DOHH2 (cell line): Measurements from ENCODE around the gene GIGYF2.

Source experiments
- H3F3A ChIP-seq: fragments of 200-600 bp; sonication (generic), shearing (Covaris generic); 2 replicates; pipeline ENCODE4 v1.6.0; 2016; ENCODE audit warnings: antibody characterized with exemption, mild to moderate bottlenecking; ENCODE audit not compliant: control insufficient read depth, insufficient read depth
- H3K27ac ChIP-seq: fragments of 200-600 bp; sonication (generic); 2 replicates; pipeline ENCODE4 v1.5.1; 2014; ENCODE audit warnings: low read depth, mild to moderate bottlenecking, low read length, moderate library complexity
- H3K27me3 ChIP-seq: fragments of 200-600 bp; sonication (generic); 2 replicates; pipeline ENCODE4 v1.6.1; 2014; ENCODE audit warnings: mild to moderate bottlenecking, low read length, mixed read lengths; ENCODE audit not compliant: control insufficient read depth
- H3K36me3 ChIP-seq: fragments of 200-600 bp; sonication (generic); 2 replicates; pipeline ENCODE4 v1.6.1; 2014; ENCODE audit warnings: mild to moderate bottlenecking, low read length, moderate library complexity, mixed read lengths; ENCODE audit not compliant: control insufficient read depth
- H3K4me1 ChIP-seq: fragments of 200-600 bp; sonication (generic); 2 replicates; pipeline ENCODE4 v1.6.1; 2014; ENCODE audit warnings: mild to moderate bottlenecking, low read length, mixed read lengths; ENCODE audit not compliant: control insufficient read depth
- H3K4me2 ChIP-seq: fragments of 200-600 bp; sonication (generic); 2 replicates; pipeline ENCODE4 v1.6.0; 2014; ENCODE audit warnings: mild to moderate bottlenecking, low read length, moderate library complexity
- H3K4me3 ChIP-seq: fragments of 200-600 bp; sonication (generic); 2 replicates; pipeline ENCODE4 v1.5.1; 2014; ENCODE audit warnings: mild to moderate bottlenecking, low read length, mixed read lengths
- H3K79me2 ChIP-seq: fragments of 200-600 bp; sonication (generic); 2 replicates; pipeline ENCODE4 v1.6.1; 2014; ENCODE audit warnings: mild to moderate bottlenecking, low read length, mixed read lengths; ENCODE audit not compliant: control insufficient read depth
- H3K9me2 ChIP-seq: fragments of 200-600 bp; sonication (generic); replicated peaks from 2 replicates; pipeline ENCODE4 v1.6.1; 2014; ENCODE audit warnings: mild to moderate bottlenecking, low read length, mixed read lengths; ENCODE audit not compliant: control insufficient read depth
- H3K9me3 ChIP-seq: fragments of 200-600 bp; sonication (generic); 2 replicates; pipeline ENCODE4 v1.6.1; 2014; ENCODE audit warnings: antibody characterized with exemption, low read length, mixed read lengths; ENCODE audit not compliant: control insufficient read depth, insufficient read depth
- H4K20me1 ChIP-seq: fragments of 200-600 bp; sonication (generic); 2 replicates; pipeline ENCODE4 v1.6.0; 2014; ENCODE audit warnings: low read depth, mild to moderate bottlenecking, antibody characterized with exemption, low read length, moderate library complexity; ENCODE audit not compliant: control insufficient read depth, insufficient read depth
- CTCF ChIP-seq: fragments of 200-600 bp; sonication (generic); IDR thresholded peaks from one replicate; pipeline ENCODE4 v1.5.1; 2014; ENCODE audit warnings: antibody characterized with exemption, mild to moderate bottlenecking, low read depth, low read length; ENCODE audit not compliant: poor library complexity, severe bottlenecking
- EZH2phosphoT487 ChIP-seq: fragments of 200-600 bp; sonication (generic); IDR thresholded peaks from 2 replicates; pipeline ENCODE4 v1.6.1; 2017; ENCODE audit warnings: borderline replicate concordance, mild to moderate bottlenecking, antibody characterized with exemption, low read length, moderate library complexity, mixed read lengths

The GIGYF2 gene

GRCh38 chr2:232857158-232857563 is 160.0 kb downstream of the GIGYF2 start:
- Histone ChIP-seq H3K27ac (no peak overlapping the region), H3K9me3 (no peaks in the 10 kb centered on the region)

GRCh38 chr2:232859385-232859916 is 162.3 kb downstream of the GIGYF2 start:
- peaks cover 29% of the 10 kb centered on the region for H3K36me3 ChIP-seq
- TF ChIP-seq EZH2phosphoT487 (no peak), CTCF (no peak)
- H3K4me1 ChIP-seq: no peaks in the 10 kb centered on the region
- no peaks in the 10 kb centered on the region for H3K9me2 ChIP-seq
- H3F3A ChIP-seq: 0 out of 2 replicates have a peak, but pooled peaks cover 3% of the 10 kb centered on the region
- H3K4me3 ChIP-seq: no peak overlapping the region
- no peak overlapping the region for H3K4me2 ChIP-seq
- no peaks in the 10 kb centered on the region for H3K9me3 ChIP-seq
- H4K20me1 ChIP-seq: no peaks in the 10 kb centered on the region
- H3K27me3 ChIP-seq: no peaks in the 10 kb centered on the region
- no peak overlapping the region for H3K27ac ChIP-seq
- no peaks in the 10 kb centered on the region for H3K79me2 ChIP-seq

More at GRCh38 chr2:232857158-232857563, 160.0 kb downstream of the GIGYF2 start:
- H3K4me2 ChIP-seq: no peak overlapping the region
- peaks cover 42% of the 10 kb centered on the region for H3K36me3 ChIP-seq
- TF ChIP-seq CTCF (no peak), EZH2phosphoT487 (no peak)
- H3F3A ChIP-seq: no peaks in the 10 kb centered on the region
- no peaks in the 10 kb centered on the region for H3K27me3 ChIP-seq
- H3K79me2 ChIP-seq: no peaks in the 10 kb centered on the region
- no peak overlapping the region for H3K4me3 ChIP-seq
- no peaks in the 10 kb centered on the region for H4K20me1 ChIP-seq
- H3K9me2 ChIP-seq: no peaks in the 10 kb centered on the region
- peaks cover 3% of the 10 kb centered on the region; the same call in 1 of the 2 replicates for H3K4me1 ChIP-seq

GRCh38 chr2:232860593-232861241 is 163.6 kb downstream of the GIGYF2 start:
- no peak for TF ChIP-seq CTCF
- no peak for TF ChIP-seq EZH2phosphoT487
- Histone ChIP-seq H3K4me3 (no peak overlapping the region), H3K9me2 (no peaks in the 10 kb centered on the region), H3K4me1 (no peaks in the 10 kb centered on the region), H3K9me3 (no peaks in the 10 kb centered on the region), H3K79me2 (no peaks in the 10 kb centered on the region), H3K36me3 (peaks cover 25% of the 10 kb centered on the region), H3F3A (0 out of 2 replicates have a peak, but pooled peaks cover 3% of the 10 kb centered on the region), H3K27ac (no peak overlapping the region), H3K4me2 (no peak overlapping the region), H3K27me3 (no peaks in the 10 kb centered on the region), H4K20me1 (no peaks in the 10 kb centered on the region)
